ENCODE measurements around the gene PRIMPOL. TPM values are rescaled to one million over a fixed set of nuclear protein-coding genes. Genes with fewer than 3 reads are reported as not detected.

The PRIMPOL gene
- total and polyA plus RNA-seq, 2 experiments from 2014 or later: 9.1 to 14.5 TPM

GRCh38 chr4:184616633-184617551, 32.6 kb upstream of the PRIMPOL start:
- 80% methylated on average over 12 of the region's 12 CpGs for WGBS (ENCODE audit: low lambda C conversion rate, missing lambda C conversion rate)
- Histone ChIP-seq H3K4me1 (ENCODE audit: insufficient read depth) (peaks cover 6% of the 10 kb centered on the region), H3K4me3 (no peak overlapping the region), H2AFZ (no peak overlapping the region), H3K27ac (no peak overlapping the region), H3K9me2 (replicated peaks; ENCODE audit: insufficient read depth) (no peaks in the 10 kb centered on the region), H3K27me3 (no peaks in the 10 kb centered on the region), H4K20me1 (ENCODE audit: insufficient read depth, poor library complexity, severe bottlenecking) (no peaks in the 10 kb centered on the region), H3K36me3 (replicated peaks; ENCODE audit: insufficient read depth, low read depth) (no peaks in the 10 kb centered on the region), H3K79me2 (no peaks in the 10 kb centered on the region), H3K9me3 (ENCODE audit: low read depth) (peaks cover 4% of the 10 kb centered on the region), H3K4me2 (no peak overlapping the region)
- DNase-seq (ENCODE audit: low spot score): no peak
- TF ChIP-seq EZH2phosphoT487 (IDR thresholded peaks at IDR 0.05; ENCODE audit: low read depth, severe bottlenecking, unreplicated experiment) (no peak), CTCF (IDR thresholded peaks at IDR 0.05; ENCODE audit: poor library complexity) (no peak), EZH2 (IDR thresholded peaks at IDR 0.05; ENCODE audit: borderline replicate concordance) (no peak)

DNA sequence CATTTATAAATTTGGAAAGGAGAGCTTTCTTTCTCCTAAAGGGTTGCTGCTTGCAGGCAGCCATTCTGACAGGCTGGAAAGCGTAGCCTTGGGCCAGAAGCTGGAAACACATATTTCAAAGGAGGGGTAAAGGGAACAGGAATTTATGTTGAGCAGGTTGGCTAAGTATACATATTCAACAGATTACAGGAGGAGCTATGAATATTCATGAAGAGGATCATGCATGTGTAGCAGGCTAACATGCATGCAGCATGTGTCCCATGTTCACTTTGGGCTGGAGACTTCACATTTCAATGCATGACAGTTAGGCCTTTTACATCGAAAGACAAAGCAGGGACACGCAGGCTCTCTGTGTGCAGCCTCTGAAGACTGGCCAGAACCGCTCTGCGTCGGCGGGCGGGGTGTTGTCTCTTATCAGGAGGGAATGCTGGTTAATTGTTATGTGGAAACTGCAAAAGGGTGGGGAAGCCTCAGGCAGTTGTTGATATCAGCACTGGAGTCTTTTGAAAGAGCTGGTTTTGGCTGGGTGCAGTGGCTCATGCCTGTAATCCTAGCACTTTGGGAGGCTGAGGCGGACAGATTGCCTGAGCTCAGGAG, 31.8 kb upstream of the PRIMPOL start:
- Histone ChIP-seq H3K9me2 (replicated peaks; ENCODE audit: insufficient read depth) (no peaks in the 10 kb centered on the region), H3K9me3 (ENCODE audit: low read depth) (peaks cover 4% of the 10 kb centered on the region), H3K4me2 (no peak overlapping the region), H3K36me3 (replicated peaks; ENCODE audit: insufficient read depth, low read depth) (no peaks in the 10 kb centered on the region), H3K27me3 (no peaks in the 10 kb centered on the region), H2AFZ (no peak overlapping the region), H3K27ac (no peak overlapping the region), H3K4me3 (no peak overlapping the region), H3K79me2 (no peaks in the 10 kb centered on the region), H4K20me1 (ENCODE audit: insufficient read depth, poor library complexity, severe bottlenecking) (no peaks in the 10 kb centered on the region), H3K4me1 (ENCODE audit: insufficient read depth) (peaks cover 1% of the 10 kb centered on the region)
- DNase-seq (ENCODE audit: low spot score): no peak
- WGBS (ENCODE audit: low lambda C conversion rate, missing lambda C conversion rate): 78% methylated on average over 9 of the region's 9 CpGs
- TF ChIP-seq CTCF (IDR thresholded peaks at IDR 0.05; ENCODE audit: poor library complexity) (no peak), EZH2 (IDR thresholded peaks at IDR 0.05; ENCODE audit: borderline replicate concordance) (no peak), EZH2phosphoT487 (IDR thresholded peaks at IDR 0.05; ENCODE audit: low read depth, severe bottlenecking, unreplicated experiment) (no peak)

- Histone ChIP-seq H3K79me2 (no peaks in the 10 kb centered on the region), H3K36me3 (replicated peaks; ENCODE audit: insufficient read depth, low read depth) (no peaks in the 10 kb centered on the region), H3K9me2 (replicated peaks; ENCODE audit: insufficient read depth) (no peaks in the 10 kb centered on the region), H3K4me2 (no peak overlapping the region), H4K20me1 (ENCODE audit: insufficient read depth, poor library complexity, severe bottlenecking) (no peaks in the 10 kb centered on the region), H3K27me3 (no peaks in the 10 kb centered on the region), H3K27ac (no peak overlapping the region), H3K9me3 (ENCODE audit: low read depth) (no peaks in the 10 kb centered on the region), H3K4me1 (ENCODE audit: insufficient read depth) (no peaks in the 10 kb centered on the region), H3K4me3 (no peak overlapping the region), H2AFZ (no peak overlapping the region)
- 94% methylated on average over 11 of the region's 11 CpGs for WGBS (ENCODE audit: low lambda C conversion rate, missing lambda C conversion rate)
- no peak for DNase-seq (ENCODE audit: low spot score)
- TF ChIP-seq EZH2 (IDR thresholded peaks at IDR 0.05; ENCODE audit: borderline replicate concordance) (no peak), EZH2phosphoT487 (IDR thresholded peaks at IDR 0.05; ENCODE audit: low read depth, severe bottlenecking, unreplicated experiment) (no peak), CTCF (IDR thresholded peaks at IDR 0.05; ENCODE audit: poor library complexity) (no peak)
These were observed 29.2 kb upstream of the PRIMPOL start for GRCh38 chr4:184620212-184620867.

All from hepatocyte (in vitro differentiated cells).